CD4-positive, alpha-beta T cell treated with Interleukin-21 for 1 hour (primary cell): ENCODE data around the gene SLPI.

Source experiments
- DNase-seq: peaks from one replicate; pipeline ENCODE4 v3.0.0-alpha.2; 2020

The SLPI gene, protein sequence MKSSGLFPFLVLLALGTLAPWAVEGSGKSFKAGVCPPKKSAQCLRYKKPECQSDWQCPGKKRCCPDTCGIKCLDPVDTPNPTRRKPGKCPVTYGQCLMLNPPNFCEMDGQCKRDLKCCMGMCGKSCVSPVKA

DNA sequence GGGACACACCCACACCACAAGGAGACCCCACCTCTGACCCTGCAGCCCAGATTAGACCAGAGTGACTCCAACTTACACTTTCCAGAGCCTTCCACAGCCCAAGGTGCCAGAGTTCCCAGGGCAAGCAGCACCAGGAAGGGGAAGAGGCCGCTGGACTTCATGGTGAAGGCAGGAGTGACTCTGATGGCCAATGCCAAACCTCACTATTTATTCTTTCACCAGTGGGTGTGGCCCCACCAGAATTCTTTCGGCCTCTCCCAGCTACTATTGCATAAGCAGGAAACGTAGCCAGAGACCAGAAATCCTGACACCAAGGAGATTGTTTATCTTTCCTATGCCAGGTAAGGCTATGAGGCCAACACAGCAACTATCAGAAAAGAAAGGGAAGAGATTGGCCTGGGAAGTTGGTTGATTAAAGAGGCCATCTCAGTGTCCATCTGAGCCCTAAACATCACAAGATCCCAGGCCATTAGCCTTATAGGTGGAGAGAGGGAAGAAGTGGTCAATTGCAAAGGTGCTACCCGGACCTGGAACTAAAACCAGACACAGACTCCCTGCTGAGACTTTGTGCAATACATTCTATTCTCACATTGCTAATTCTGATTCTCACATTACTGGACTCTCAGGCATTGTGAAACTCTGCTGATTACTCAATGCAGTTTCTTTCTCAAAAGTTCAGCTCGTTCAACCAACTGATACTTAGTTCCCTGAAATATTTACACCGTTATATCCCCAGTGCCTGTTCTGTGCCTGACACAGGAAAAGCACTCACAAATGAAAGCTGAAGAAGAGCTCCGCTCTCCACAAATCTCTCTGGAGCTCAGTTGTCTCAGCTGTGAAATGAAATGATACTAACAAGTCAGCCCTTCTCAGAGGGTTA is at the start of gene SLPI:
Gene SLPI (minus strand): TSS at position 182 of the 880 bp plus-strand sequence. CDS start 21 bp downstream, at position 161.
- DNase-seq, result no peak

DNA sequence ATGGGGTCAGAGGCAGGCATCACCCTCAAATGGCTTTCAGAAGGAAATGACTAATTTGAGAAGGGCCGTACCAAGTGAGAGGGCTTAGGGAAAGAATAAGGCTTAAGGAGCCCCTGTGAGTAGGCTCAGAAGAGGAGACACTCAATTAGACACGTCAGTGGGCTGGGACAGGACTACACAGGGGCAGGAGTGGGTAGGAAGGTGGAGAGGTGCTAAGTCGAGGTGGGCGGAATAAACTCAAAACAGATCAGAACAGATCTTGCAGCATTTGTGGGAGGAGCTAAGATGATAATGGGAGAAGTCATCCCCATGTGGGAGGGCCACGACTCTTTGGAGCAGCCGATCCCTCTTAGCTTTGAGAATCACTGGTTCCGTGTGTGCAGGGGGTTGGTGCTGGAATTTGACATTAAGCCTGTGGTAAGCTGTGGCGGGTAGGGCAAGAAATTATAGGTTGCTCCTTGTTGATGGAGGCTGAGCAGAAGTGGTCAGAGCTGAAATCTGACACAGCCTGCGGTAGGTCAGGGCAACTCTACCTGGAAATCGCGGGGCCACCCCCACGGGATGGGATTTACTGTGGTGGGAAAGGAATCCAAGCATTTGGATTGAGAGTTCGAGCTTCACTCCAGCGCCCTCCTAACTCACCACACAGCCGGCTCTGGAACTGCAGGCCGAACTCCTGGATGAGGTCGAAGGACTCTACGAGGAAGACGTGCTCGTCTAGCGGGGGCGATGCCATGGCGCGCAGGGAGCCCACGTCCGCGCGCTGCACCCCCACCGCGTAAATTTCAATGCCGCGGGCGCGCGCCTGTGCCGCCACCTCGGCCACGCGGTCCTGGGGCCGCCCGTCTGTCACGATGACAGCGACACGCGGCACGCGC is 49.5 kb upstream of the SLPI start:
- no peak for DNase-seq

DNA sequence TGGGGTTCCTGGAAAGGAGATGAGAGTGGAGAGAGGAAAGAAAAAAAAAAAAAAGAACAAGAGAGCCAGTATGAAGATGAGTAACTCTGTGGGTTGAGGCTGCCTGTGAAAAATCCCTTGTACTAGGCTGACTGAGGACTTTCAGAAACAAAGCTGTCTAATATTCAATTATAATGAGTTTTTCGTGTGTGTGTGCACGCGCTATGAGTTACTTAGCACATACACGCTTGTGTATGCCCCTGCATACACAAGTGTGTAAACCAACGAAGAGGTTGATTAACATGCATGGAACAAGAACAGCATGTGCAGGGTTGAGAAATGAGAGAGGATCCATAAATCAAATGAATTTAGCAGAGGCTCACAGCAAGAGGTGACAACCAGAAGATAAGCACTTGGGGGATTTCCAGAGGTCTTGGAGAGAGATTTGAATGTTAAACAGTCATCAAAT is 47.5 kb upstream of the SLPI start:
- no peak for DNase-seq

DNA sequence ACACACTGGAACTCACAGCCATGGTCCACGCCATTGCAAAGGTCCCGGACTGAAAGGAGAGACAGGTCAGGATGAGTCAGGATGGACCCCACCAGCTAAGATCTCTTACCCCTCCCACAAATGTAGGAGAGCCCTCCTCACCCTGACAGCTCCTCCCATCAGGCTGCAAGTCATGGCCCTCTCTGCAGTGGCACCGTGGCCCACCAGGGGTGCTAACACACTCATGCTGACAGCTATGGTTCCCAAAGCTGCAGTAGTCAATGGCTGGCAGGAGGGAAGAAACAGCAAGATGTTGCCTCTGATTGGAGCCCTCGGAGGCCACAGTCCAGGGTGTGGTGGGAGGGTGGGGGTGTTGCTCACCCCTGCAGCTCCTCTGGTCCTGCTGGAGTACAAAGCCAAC is 46.6 kb upstream of the SLPI start:
- DNase-seq, result no peak

DNA sequence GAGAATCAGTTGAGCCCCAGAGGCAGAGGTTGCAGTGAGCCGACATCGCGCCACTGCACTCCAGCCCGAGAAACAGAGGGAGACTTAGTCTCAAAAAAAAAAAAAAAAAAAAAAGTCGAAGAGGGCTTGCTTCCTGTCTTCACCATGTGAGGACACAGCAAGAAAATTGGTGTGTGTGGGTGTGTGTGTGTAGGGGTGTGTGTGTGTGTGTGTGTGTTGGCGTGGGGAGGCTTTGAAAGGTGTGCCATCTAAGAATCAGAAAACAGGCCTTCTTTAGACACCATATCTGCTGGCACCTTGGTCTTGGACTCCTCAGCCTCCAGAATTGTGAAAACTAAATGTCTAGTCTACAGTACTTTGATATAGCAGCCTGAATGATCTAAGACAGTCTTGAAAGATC is 45.4 kb upstream of the SLPI start:
- DNase-seq, result no peak

DNA sequence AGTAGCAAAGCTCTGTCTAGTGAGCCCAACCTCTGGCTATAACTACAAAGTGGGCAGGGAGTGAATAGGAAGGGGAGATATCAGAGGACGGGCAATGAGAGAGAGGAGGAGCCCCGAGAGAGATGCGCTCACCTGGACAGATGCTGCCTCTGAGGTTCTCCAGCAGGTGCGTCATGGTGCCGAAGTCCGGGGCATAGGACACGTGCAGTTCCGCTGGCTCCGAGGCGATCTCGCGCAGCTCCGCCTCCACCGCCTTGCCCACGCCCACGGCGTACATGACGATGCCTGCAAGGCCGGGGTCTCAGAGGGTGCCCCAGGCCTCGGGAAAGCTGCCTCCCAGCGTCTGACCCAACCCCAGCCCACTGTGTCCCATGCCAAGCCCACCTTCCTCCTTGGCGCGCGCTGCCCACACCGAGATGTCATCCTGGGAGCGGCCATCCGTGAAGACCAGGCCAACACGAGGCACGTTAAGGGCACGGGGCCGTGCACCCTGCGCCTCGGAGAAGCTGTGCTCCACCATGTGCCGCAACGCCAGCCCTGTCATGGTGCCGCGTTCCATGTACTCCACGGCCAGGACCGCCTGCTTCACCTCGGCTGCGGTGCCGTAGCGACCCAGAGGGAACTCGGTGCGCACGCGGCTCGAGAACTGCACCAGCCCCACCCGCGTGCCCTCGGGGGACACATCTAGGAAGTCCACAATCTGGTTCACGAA is 43.6 kb upstream of the SLPI start:
- no peak for DNase-seq

DNA sequence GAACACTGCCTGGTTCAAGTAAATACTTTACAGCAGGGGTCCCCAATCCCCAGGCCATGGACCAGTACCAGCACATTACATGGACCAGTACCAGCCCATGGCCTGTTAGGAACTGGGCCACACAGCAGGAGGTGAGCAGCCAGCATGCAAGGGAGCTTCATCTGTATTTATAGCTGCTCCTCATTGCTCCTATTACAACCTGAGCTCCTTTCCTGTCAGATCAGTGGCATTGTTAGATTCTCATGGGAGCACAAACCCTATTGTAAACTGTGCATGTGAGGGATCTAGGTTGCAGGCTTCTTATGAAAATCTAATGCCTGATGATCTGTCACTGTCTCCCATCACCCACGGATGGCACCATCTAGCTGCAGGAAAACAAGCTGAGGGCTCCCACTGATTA is 40.3 kb upstream of the SLPI start:
- DNase-seq, result no peak

DNA sequence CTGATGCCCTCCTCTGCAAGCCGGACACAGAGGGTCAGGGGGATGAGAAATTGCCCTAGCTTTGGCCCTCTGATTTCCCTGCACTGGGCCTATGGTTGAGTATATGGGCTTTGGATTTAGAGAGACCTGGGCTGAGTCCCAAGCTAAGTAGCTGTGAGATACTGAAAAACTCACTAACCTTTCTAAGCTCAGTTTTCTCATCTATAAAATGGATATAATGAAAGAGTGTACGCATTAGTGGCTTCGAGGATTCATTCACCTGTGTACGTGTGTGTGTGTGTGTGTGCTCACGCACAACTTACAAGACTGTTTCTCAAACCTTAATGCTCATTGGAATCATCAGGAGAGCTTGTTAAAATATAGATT is 39.6 kb upstream of the SLPI start:
- no peak for DNase-seq

DNA sequence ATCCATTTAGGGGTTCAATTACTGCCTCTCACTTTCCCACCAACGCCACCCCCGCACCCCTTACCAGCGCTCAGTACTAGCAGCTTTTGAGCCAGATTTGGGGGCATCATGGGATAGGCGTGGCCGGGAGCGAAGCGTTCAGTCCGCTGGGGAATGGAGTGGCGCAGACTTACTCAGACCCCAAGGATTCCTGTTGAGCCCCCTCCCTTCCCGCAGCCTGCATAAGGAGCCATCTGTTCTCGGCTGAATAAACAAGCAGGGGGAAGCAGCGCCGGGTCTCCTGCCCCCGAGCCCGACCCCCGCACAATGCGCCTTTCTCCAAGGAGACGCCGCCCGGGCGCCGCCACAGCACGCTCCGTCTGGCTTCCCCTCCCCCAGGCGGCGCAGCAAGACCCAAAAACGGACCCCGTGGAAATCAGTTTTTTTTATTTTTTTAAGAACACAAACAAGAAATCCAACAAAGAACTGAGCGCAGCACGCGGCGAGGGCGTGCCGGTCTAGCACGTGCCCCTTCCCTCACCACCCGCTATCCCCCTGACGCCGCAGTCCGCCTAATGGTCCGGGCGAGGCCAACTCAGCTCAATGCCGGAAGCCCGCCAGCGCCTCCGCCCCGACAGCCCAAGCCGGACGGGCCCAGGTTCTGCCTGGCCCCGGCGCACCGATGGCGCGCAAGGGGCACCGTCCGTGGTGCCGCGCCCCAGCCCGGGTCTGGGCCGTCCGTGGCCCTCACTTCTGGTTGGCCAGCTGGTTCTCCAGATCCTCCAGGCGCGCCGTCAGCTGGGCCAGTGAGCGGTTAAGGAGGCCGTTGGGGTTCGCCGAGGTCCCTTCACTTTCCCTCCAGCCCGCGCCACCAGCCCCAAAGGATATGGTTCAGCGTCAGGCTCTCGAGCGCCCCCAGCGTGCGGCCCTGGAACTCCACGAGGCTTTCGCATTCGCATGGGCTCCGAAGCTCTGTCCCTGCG is 39.0 kb upstream of the SLPI start:
- DNase-seq, result peak; percentile 76

DNA sequence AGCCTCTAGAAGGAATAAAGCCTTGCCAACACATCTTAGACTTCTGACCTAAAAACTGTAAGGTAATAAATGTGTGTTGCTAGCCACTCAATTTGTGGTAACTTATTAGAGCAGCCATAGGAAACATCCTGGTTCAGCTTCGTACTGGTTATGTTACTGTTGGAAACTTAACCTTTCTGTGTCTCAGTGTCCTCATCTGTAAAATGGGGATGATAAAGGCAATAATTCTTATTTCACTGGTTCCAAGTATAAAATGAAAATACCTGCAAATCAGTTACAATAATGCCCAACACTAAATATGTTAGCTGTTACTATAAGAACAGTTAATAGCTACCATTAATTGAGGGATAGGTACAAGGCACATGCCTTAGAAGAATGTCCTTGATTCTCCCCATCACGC is 38.0 kb upstream of the SLPI start:
- no peak for DNase-seq

DNA sequence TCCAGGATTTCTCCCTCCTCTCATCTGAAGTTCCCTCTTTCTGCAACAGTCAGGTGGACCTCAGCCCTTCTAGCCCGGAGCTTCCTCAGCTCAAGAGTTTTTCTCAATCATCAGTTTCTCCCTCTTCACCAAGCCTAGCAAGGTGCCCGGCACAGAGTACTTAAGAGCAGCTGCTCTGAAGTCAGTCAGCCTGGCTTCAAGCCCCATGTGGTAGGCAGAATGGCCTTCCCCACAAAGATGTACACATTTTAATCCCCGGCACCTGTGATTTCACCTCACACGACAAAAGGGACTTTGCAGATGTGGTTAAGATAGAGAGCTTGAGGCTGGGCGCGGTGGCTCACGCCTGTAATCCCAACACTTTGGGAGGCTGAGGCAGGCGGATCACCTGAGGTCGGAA is 37.2 kb upstream of the SLPI start:
- DNase-seq, result no peak

DNA sequence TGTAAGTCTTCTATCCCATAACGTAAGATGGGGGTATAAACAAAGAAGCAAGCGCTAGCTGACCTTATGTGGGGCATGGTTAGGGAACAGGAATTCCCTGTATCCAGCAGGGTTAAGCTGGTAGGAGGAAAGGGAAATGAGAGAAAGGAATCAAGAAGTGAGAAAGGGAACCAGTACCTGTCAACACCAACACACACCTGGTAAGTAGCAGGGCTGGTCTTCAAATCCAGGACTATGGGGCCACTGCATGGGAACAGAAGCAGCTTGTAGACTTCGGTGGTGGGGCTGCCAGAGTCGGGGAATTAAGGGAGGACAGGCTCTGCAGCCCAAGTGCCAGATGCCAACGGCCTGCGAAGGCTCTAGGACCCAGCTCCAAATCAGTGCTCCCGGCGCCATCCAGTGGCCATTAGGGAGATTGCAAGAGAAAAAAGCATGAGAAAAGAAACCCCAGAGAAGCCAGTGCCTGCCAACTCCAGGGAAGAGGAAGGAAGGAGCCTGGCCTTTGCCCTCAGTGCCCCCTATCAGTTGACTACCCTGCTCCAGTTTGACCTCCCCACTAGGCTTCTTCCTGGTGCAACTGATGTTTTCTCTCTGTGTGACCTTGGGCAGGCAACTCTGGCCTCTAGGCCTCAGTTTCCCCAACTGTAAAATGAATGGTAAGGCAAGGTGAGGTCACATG is 36.5 kb upstream of the SLPI start:
- DNase-seq, result peak; percentile 73

DNA sequence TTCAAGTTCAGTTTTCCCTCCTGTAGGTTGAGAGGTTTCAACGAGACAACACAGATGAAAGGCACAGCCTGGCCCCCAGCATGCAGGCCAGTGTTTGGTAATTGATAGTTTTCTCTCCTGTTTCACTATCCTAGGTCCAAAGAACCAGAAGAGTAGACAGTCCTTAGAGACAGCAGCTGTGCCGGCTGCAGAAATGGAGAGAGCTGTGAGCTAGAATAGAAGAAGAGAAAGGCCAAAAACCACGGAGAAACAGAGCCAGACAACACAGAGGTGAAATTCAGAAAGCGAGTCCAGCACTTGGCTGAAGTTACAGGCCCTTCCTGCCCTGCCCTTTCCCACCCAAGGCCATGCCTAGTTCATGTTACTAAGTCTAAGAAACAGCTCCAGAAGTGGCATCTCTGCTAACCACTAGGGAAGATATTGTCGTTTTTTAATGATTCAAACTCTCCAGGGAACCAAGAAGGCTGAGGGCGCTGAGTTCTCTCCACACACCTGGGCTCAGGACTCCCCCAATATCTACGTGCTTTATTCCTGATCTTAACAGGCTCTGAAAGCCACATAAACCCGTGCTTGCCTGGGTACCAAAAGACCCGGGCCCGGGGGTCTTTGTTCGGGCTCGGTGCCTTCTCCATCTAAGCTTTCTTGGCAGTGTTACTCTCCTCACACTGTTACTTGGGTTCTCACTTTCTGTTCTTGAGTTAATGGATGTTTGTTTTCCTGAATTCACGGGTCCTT is 35.7 kb upstream of the SLPI start:
- DNase-seq, result no peak

DNA sequence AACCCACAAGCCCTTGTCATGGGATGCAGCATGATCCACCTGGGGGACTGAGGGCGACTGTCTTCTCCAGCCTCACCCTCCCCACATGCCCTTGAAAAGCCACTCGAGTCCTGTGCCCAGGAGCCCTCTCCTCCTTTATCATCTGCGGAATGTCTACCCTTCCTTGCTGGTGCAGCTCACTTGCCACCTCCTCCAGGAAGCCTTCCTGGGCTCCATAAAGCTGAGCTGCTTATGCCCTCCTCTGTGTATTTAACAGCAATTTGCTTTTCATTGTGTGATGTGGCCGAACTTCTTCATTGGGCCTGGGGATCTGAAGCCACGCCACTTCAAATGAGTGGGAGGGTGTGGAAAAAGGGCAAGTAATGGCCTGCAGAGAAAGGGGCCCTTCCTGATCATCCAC is 34.5 kb upstream of the SLPI start:
- no peak for DNase-seq

DNA sequence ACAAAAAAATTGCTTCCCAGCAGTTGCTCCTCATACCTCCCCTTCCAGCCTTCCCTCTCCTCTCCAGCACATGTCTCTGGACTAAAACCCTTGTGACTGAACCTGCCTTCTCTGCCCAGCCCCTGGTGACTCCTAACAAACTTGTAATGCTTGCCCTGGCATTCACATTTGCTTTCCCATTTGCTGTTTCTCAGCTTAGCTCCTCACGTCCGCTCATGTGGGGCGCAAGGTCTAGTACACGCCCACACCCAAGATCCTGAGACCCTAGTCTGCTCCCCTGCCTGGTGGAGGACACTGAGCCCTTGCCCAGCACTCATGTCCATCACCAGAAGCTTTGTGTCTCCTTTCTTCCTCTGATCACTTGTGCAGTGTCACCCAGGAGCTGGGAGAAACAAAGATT is 34.0 kb upstream of the SLPI start:
- no peak for DNase-seq

DNA sequence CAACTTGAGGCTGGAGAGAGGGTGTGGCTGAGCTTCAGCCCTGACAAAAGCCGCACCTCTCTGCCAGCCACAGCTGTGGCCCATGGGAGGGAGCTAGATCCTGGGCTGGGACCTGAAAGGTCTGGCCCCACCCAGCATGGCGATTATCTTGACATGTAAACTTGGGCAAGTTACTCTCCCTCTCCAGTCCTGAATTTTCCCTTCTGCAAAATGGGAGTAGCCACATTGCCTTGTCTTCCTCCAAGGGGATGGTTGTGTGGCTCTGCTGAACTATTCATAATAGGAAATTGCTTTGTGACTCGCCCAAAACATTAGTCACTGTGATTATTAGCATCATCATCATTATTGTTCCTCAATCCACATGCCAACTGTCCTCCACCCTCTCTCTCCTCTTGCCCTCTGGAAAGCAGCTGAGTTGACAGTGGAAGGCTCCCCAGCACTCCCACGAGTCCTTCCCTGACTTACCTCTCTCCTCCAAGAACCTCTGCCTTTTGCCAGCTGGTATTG is 29.2 kb upstream of the SLPI start:
- no peak for DNase-seq

DNA sequence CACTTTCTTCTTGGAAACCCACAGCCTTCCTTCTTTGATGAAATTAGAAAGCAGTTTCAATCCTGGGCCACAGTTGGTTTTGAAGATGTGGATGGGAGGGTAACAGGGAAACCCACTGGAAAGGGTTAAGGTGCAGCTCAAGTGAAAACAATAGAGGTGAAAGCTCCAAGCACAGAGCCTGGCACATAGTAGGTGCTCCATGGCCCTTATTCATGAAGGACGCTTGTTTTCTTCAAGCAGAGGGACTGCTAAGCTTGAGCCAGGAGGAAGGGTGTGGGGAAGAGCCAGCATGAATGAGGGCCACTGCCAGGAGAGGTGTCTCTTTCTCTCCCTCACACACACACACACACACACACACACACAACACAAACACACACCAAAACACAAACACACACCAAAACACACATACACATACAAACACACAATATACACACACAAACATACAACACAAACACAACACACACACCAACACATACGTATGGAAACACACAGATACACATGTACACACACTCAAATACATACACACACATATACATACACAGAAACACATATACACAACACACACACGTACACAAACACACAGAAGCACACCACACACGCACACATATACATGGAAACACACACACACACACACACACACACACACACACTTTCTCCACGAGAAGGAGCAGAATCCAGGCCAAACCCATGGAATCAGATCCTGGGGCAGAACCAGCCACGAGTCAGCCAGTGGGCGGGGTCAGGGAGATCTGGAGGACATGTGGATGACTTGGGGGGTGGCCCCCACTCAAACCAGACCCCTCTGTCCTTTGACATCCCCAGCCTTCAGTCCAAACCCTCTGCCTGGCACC is 28.6 kb upstream of the SLPI start:
- no peak for DNase-seq

DNA sequence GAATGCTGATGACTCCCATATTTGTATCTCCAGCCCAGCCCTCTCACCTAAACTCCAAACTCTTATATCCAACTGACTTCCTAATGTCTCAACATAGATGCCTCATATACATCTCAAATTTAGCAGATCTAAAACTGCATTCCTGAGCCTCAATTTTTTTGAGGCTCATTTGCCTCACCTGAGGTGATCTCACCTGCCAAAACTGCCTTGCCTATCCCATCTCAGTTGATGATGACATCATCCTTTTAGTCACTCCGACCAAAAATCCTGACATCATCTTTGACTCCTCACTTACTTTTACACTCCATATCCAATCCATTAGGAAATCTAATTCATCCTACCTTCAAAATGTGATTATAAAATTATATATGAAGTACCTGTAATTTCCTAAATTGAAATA is 25.6 kb upstream of the SLPI start:
- no peak for DNase-seq

DNA sequence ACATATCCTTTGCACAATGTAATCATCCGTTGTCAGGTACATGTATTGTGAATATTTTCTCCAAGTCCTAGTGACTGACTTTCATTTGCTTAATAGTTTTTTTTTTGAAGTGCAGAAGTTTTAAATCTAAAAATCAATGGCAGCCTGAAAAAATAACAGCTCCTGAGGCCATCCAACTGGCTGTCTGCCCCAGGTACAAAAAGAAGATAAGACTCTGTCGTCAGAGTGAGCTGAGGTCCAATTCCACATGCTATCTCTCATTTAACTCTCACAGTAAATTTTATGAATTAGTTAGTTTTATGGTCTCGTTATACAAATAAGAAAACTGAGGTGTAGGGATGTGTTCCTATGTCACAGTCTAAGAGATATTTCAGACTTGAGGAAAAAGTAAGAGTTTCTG is 21.0 kb upstream of the SLPI start:
- DNase-seq, result no peak
